K562 (cell line): ENCODE data around the gene LYRM1. TPM values are rescaled to one million over a fixed set of nuclear protein-coding genes. Genes with fewer than 3 reads are reported as not detected.

Source experiments
- ATF4 ChIP-seq: fragments of 450-650 bp; formaldehyde crosslinking; IDR thresholded peaks from 2 replicates; pipeline ENCODE4 v1.4.0; 2022; ENCODE audit warnings: mild to moderate bottlenecking, moderate library complexity
- CBX3 ChIP-seq, 2 experiments: IDR thresholded peaks; 1 replicate in 1 of 2; 2 replicates in 1 of 2; pipeline ENCODE4 v1.6.1; 2012; ENCODE audit warnings: inconsistent platforms in 2 of 2, low read length in 2 of 2, borderline replicate concordance in 1 of 2, control low read depth in 1 of 2
- CBX5 ChIP-seq: IDR thresholded peaks from 2 replicates; pipeline ENCODE4 v1.6.1; 2014; ENCODE audit warnings: low read depth, borderline replicate concordance
- FUS ChIP-seq: fragments of 200-400 bp; formaldehyde crosslinking; optimal IDR thresholded peaks from 2 replicates; pipeline ENCODE3; 2017; ENCODE audit warnings: low read depth, low read length
- GTF2B ChIP-seq: IDR thresholded peaks from 2 replicates; pipeline ENCODE4 v1.6.1; 2011; ENCODE audit not compliant: insufficient read length; ENCODE audit errors: extremely low read depth
- GTF3C2 ChIP-seq: IDR thresholded peaks from 3 replicates; pipeline ENCODE4 v1.6.1; 2011; ENCODE audit warnings: borderline replicate concordance, mild to moderate bottlenecking, moderate library complexity; ENCODE audit not compliant: insufficient read length; ENCODE audit errors: extremely low read depth
- HBP1 ChIP-seq: fragments of 450-650 bp; formaldehyde crosslinking; IDR thresholded peaks from 2 replicates; pipeline ENCODE4 v1.4.0; 2022; ENCODE audit warnings: missing genetic modification characterization
- HEY1 ChIP-seq: fragments of 250-450 bp; sonication (Bioruptor Pico); IDR thresholded peaks from 2 replicates; pipeline ENCODE4 v1.5.0; 2020; ENCODE audit warnings: mild to moderate bottlenecking, moderate library complexity, borderline replicate concordance
- MLX ChIP-seq, 2 experiments: fragments of 450-650 bp in 1 of 2; sonication (generic) in 1 of 2; formaldehyde crosslinking; conservative IDR thresholded peaks; 2 replicates each; pipeline versions ENCODE4 v1.4.0 to v1.8.1; 2020 to 2022; ENCODE audit warnings: mild to moderate bottlenecking in 1 of 2, missing genetic modification reagents in 1 of 2
- PCBP2 ChIP-seq: fragments of 200-400 bp; formaldehyde crosslinking; IDR thresholded peaks from 2 replicates; pipeline ENCODE4 v1.6.1; 2018; ENCODE audit warnings: low read length, low read depth, mild to moderate bottlenecking, moderate library complexity; ENCODE audit not compliant: poor library complexity, severe bottlenecking
- SETDB1 ChIP-seq: IDR thresholded peaks from one replicate; pipeline ENCODE4 v1.6.1; 2012; ENCODE audit warnings: low read length, control low read depth, inconsistent platforms
- SMAD3 ChIP-seq: fragments of 450-650 bp; formaldehyde crosslinking; conservative IDR thresholded peaks from 2 replicates; pipeline ENCODE4 v1.4.0; 2020; ENCODE audit warnings: mild to moderate bottlenecking
- SMARCA4 ChIP-seq: fragments of 450-650 bp; IDR thresholded peaks from 2 replicates; pipeline ENCODE4 v1.6.1; 2016
- TAF7 ChIP-seq: fragments of 450-650 bp; IDR thresholded peaks from 2 replicates; pipeline ENCODE4 v1.6.1; 2016; ENCODE audit warnings: missing genetic modification characterization, missing compliant biosample characterization
- TCF15 ChIP-seq: fragments of 250-450 bp; sonication (Bioruptor Pico); IDR thresholded peaks from 2 replicates; pipeline ENCODE4 v1.8.0; 2022; ENCODE audit warnings: moderate library complexity, mild to moderate bottlenecking, inconsistent platforms
- TGIF2 ChIP-seq: sonication (generic); formaldehyde crosslinking; IDR thresholded peaks from 2 replicates; pipeline ENCODE4 v1.8.1; 2022; ENCODE audit warnings: mild to moderate bottlenecking, missing genetic modification reagents, moderate library complexity
- ZBTB12 ChIP-seq: fragments of 250-450 bp; sonication (Bioruptor Pico); IDR thresholded peaks from 2 replicates; pipeline ENCODE4 v1.4.0; 2020
- ZNF696 ChIP-seq: fragments of 250-450 bp; sonication (Bioruptor Pico); conservative IDR thresholded peaks from 2 replicates; pipeline ENCODE4 v1.4.0; 2020; ENCODE audit warnings: mild to moderate bottlenecking, moderate library complexity
- ZNF76 ChIP-seq: fragments of 250-450 bp; sonication (Bioruptor Pico); IDR thresholded peaks from 2 replicates; pipeline ENCODE4 v1.4.0; 2020; ENCODE audit warnings: mild to moderate bottlenecking, moderate library complexity, borderline replicate concordance
- polyA plus RNA-seq, 8 experiments: library from polyadenylated mRNA; depleted of rRNA in 4 of 8; stranded (reverse) in 5 of 8; unstranded in 3 of 8; fragments of >200 nt; fragmentation: Nextera tagmentation in 2 of 8; fragmentation: Illumina TruSeq in 1 of 8; extraction: Ambion mirVana in 2 of 8; extraction: Trizol in 1 of 8; gene quantifications; 2 replicates each; pipeline versions ENCODE4 v1.2.1 to v1.2.3, GENCODE V29; 2011 to 2014; ENCODE audit warnings: inconsistent platforms in 1 of 8, missing spikeins in 1 of 8
- total RNA-seq, 7 experiments: library from RNA; depleted of rRNA in 6 of 7; stranded (reverse); fragments of >200 nt in 6 of 7; fragmentation: Illumina TruSeq in 2 of 7; extraction: Trizol in 2 of 7; gene quantifications; 2 replicates each; pipeline versions ENCODE4 v1.2.1 to v1.2.3, GENCODE V29; 2011 to 2021; ENCODE audit warnings: low replicate concordance in 1 of 7

The LYRM1 gene
- total and polyA plus RNA-seq, 9 of the 15 experiments (the other 6 are each of a cell fraction or from before 2014, with no cell fraction given), result 17.5 to 44.1 (median 32.7) TPM

- TF ChIP-seq GTF2B, result no peak
- no peak for TF ChIP-seq HBP1
- no peak for TF ChIP-seq CBX5
- TF ChIP-seq TCF15, result no peak
- TF ChIP-seq TGIF2 (CRISPR knock-in tag), result no peak
- no peak for TF ChIP-seq ZNF76 (CRISPR knock-in tag)
- no peak for TF ChIP-seq FUS
- TF ChIP-seq CBX3 (IDR thresholded peaks at IDR 0.05; ENCODE audit: borderline replicate concordance in 1 of 2, low read length in 2 of 2), result no peak
- no peak for TF ChIP-seq SMAD3
- TF ChIP-seq HEY1 (CRISPR knock-in tag), result no peak
- no peak for TF ChIP-seq GTF3C2
- TF ChIP-seq ATF4 (CRISPR knock-in tag), result peak; percentile 97
- TF ChIP-seq ZNF696 (CRISPR knock-in tag), result no peak
- TF ChIP-seq SMARCA4, result peak; percentile 64
- no peak for TF ChIP-seq MLX (CRISPR knock-in tag; conservative IDR thresholded peaks at IDR 0.05)
- no peak for TF ChIP-seq SETDB1
- TF ChIP-seq ZBTB12 (CRISPR knock-in tag), result no peak
- no peak for TF ChIP-seq TAF7 (tag)
- no peak for TF ChIP-seq PCBP2
These were observed 18.1 kb downstream of the LYRM1 start (continued) for GRCh38 chr16:20918486-20919239.
